B cell (primary cell): Measurements from ENCODE around the gene RTP1. TPM values are rescaled to one million over a fixed set of nuclear protein-coding genes. Genes with fewer than 3 reads are reported as not detected.

Source experiments
- ATAC-seq: fragments of 200-7000 bp; cut with Tn5 transposase; one replicate; pipeline ENCODE4 v1.10.0; 2021; ENCODE audit warnings: low read depth, mild to moderate bottlenecking, moderate number of reproducible peaks, moderate library complexity
- CTCF ChIA-PET: fragments of 350-600 bp; sonication (Branson Sonifier 250); formaldehyde crosslinking; loops from one replicate; lab custom pipeline; 2021; ENCODE audit warnings: antibody characterized with exemption, inconsistent platforms; lab: Charles Lee
- POLR2A ChIA-PET: fragments of 350-600 bp; sonication (Branson Sonifier 250); formaldehyde crosslinking; loops from one replicate; lab custom pipeline; 2021; ENCODE audit warnings: antibody characterized with exemption; lab: Charles Lee
- DNase-seq: peaks from one replicate; pipeline ENCODE4 v3.0.0; 2013
- H2AFZ ChIP-seq: 2 replicates; pipeline ENCODE4 v1.6.1; 2012; ENCODE audit warnings: mild to moderate bottlenecking, low read depth, low read length; ENCODE audit not compliant: insufficient read depth, poor library complexity, severe bottlenecking
- H3K27ac ChIP-seq, 2 donors: 1 replicate in 1 of 2; 2 replicates in 1 of 2; pipeline ENCODE4 v1.5.1; 2012 to 2013; ENCODE audit warnings: low read length in 2 of 2, mild to moderate bottlenecking in 2 of 2, moderate library complexity in 1 of 2
- H3K27me3 ChIP-seq, 4 experiments: fragments of 200-600 bp in 1 of 4; sonication (generic) in 1 of 4; replicated peaks in 1 of 4; 1 replicate in 2 of 4; 2 replicates in 2 of 4; pipeline versions ENCODE4 v1.6.1 to v1.7.0; 2013 to 2016; ENCODE audit warnings: low read length in 3 of 4, mild to moderate bottlenecking in 2 of 4, mixed read lengths in 1 of 4, moderate library complexity in 1 of 4; ENCODE audit not compliant: insufficient read depth in 4 of 4, control insufficient read depth in 3 of 4; ENCODE audit errors: control extremely low read depth in 1 of 4
- H3K36me3 ChIP-seq, 2 experiments: replicated peaks in 1 of 2; 1 replicate in 1 of 2; 2 replicates in 1 of 2; pipeline versions ENCODE4 v1.6.1 to v1.7.1; 2013; ENCODE audit warnings: low read length in 1 of 2; ENCODE audit not compliant: insufficient read depth in 2 of 2, control insufficient read depth in 1 of 2; ENCODE audit errors: control extremely low read depth in 1 of 2, extremely low read depth in 1 of 2
- H3K4me1 ChIP-seq, 2 donors: fragments of 200-600 bp in 1 of 2; sonication (generic) in 1 of 2; 1 replicate in 1 of 2; 2 replicates in 1 of 2; pipeline versions ENCODE4 v1.5.1 to v1.6.1; 2013 to 2017; ENCODE audit warnings: low read length in 2 of 2; ENCODE audit not compliant: control insufficient read depth in 2 of 2, insufficient read depth in 2 of 2
- H3K4me2 ChIP-seq: replicated peaks from 2 replicates; pipeline ENCODE3; 2012; ENCODE audit warnings: mild to moderate bottlenecking, low read depth, low read length; ENCODE audit not compliant: poor library complexity, severe bottlenecking
- H3K4me3 ChIP-seq, 5 experiments: fragments of 200-600 bp in 1 of 5; sonication (generic) in 1 of 5; 1 replicate in 3 of 5; 2 replicates in 2 of 5; pipeline versions ENCODE4 v1.5.1 to v1.7.0; 2011 to 2016; ENCODE audit warnings: low read length in 4 of 5, mild to moderate bottlenecking in 4 of 5, low read depth in 2 of 5, control low read depth in 1 of 5, moderate library complexity in 1 of 5; ENCODE audit not compliant: insufficient read depth in 1 of 5; ENCODE audit errors: control extremely low read depth in 1 of 5, extremely low read depth in 1 of 5
- H3K79me2 ChIP-seq: fragments of 200-600 bp; sonication (generic); one replicate; pipeline ENCODE4 v1.6.0; 2016; ENCODE audit warnings: low read length; ENCODE audit not compliant: control insufficient read depth, insufficient read depth
- H3K9ac ChIP-seq: fragments of 200-600 bp; sonication (generic); 2 replicates; pipeline ENCODE4 v1.6.1; 2017; ENCODE audit warnings: mild to moderate bottlenecking, low read length, moderate library complexity
- H3K9me3 ChIP-seq, 3 donors: one replicate each; pipeline versions ENCODE4 v1.6.1 to v1.7.1; 2013; ENCODE audit warnings: low read length in 2 of 3; ENCODE audit not compliant: control insufficient read depth in 2 of 3, insufficient read depth in 1 of 3; ENCODE audit errors: control extremely low read depth in 1 of 3
- H4K20me1 ChIP-seq: 2 replicates; pipeline ENCODE4 v1.6.0; 2012; ENCODE audit warnings: mild to moderate bottlenecking, low read length; ENCODE audit not compliant: insufficient read depth, control insufficient read depth, poor library complexity, severe bottlenecking
- H3K27ac Mint-ChIP-seq: one replicate; pipeline ENCODE4 v1.8.0; 2021; ENCODE audit warnings: mixed read lengths
- H3K27me3 Mint-ChIP-seq: one replicate; pipeline ENCODE4 v1.8.0; 2021; ENCODE audit warnings: mixed read lengths
- H3K4me1 Mint-ChIP-seq: one replicate; pipeline ENCODE4 v1.8.0; 2021; ENCODE audit warnings: mixed read lengths
- H3K4me3 Mint-ChIP-seq: one replicate; pipeline ENCODE4 v1.8.0; 2021; ENCODE audit warnings: mixed read lengths
- H3K9me3 Mint-ChIP-seq: one replicate; pipeline ENCODE4 v1.8.0; 2022; ENCODE audit warnings: mixed read lengths; ENCODE audit not compliant: insufficient read depth
- EZH2 ChIP-seq: IDR thresholded peaks from 2 replicates; pipeline ENCODE4 v1.6.1; 2012; ENCODE audit warnings: borderline replicate concordance, low read depth, mild to moderate bottlenecking, moderate library complexity, low read length; ENCODE audit not compliant: insufficient read depth, poor library complexity, severe bottlenecking
- WGBS: methylation state at CpG from one replicate; pipeline ENCODE4 v1.1.5; 2013; ENCODE audit warnings: missing lambda C conversion rate; ENCODE audit not compliant: insufficient coverage; 5-methylcytosine and 5-hydroxymethylcytosine counted together
- intact Hi-C: fragments of 100-400 bp; cut with micrococcal nuclease; formaldehyde crosslinking; loops from one replicate; pipeline ENCODE4 v1.10.0; 2022
- polyA plus RNA-seq: library from polyadenylated mRNA; depleted of rRNA; stranded (reverse); fragments of >200 nt; gene quantifications from 2 replicates; pipeline ENCODE4 v1.2.3, GENCODE V29; 2012
- total RNA-seq, 2 donors: library from RNA; stranded (reverse); fragments of 120-200 nt in 1 of 2; gene quantifications; 1 replicate in 1 of 2; 2 replicates in 1 of 2; pipeline versions ENCODE4 v1.2.3 to v1.2.4, GENCODE V29; 2013 to 2022
- TF ChIP-seq, protein P1 (sequence below): fragments of 200-600 bp; IDR thresholded peaks from one replicate; pipeline ENCODE4 v1.8.0; 2022; ENCODE audit warnings: antibody characterized with exemption, mild to moderate bottlenecking

Gene RTP1
- total and polyA plus RNA-seq, 2 donors (not counting 1 experiment from before 2014, with no cell fraction given) = not detected

DNA sequence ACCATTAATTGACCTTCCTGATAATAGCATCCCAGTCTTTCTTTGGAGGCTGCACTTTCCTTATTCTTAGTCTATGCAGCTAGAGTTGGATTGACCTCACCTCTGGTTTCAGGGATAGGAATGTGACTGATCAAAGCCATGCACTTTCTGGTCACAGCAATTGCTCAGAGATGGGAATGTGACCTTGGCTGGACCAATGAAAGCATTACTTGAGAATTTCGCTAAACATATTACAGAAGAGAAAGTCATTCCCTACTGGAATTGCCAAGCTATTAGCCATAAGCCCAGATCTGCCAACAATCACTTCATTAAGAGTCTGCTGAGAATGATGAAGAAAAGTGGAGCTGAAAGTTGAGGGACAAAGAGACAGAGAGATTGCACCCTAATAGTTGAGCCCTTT lies 32.7 kb downstream of the RTP1 start:
- ATAC-seq = no peak
- no peak for DNase-seq
- Histone ChIP-seq H2AFZ (no peak overlapping the region), H3K79me2 (no peaks in the 10 kb centered on the region), H3K27ac (no peak overlapping the region), H3K36me3 (no peaks in the 10 kb centered on the region), H3K27me3 (peaks cover 0 to 19% (median 6%) of the 10 kb centered on the region in 4 experiments), H3K9me3 (peaks cover 0 to 4% (median 0%) of the 10 kb centered on the region in 3 donors), H3K4me1 (no peaks in the 10 kb centered on the region), H3K9ac (no peak overlapping the region), H3K4me3 (no peak overlapping the region), H3K4me2 (no peak overlapping the region), H4K20me1 (no peaks in the 10 kb centered on the region)
- TF ChIP-seq, protein P1, sequence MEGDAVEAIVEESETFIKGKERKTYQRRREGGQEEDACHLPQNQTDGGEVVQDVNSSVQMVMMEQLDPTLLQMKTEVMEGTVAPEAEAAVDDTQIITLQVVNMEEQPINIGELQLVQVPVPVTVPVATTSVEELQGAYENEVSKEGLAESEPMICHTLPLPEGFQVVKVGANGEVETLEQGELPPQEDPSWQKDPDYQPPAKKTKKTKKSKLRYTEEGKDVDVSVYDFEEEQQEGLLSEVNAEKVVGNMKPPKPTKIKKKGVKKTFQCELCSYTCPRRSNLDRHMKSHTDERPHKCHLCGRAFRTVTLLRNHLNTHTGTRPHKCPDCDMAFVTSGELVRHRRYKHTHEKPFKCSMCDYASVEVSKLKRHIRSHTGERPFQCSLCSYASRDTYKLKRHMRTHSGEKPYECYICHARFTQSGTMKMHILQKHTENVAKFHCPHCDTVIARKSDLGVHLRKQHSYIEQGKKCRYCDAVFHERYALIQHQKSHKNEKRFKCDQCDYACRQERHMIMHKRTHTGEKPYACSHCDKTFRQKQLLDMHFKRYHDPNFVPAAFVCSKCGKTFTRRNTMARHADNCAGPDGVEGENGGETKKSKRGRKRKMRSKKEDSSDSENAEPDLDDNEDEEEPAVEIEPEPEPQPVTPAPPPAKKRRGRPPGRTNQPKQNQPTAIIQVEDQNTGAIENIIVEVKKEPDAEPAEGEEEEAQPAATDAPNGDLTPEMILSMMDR = no peak
- TF ChIP-seq EZH2 = no peak
- Mint-ChIP-seq H3K27ac (no peak overlapping the region), H3K27me3 (peaks cover 27% of the 10 kb centered on the region), H3K9me3 (no peaks in the 10 kb centered on the region), H3K4me1 (no peaks in the 10 kb centered on the region), H3K4me3 (no peak overlapping the region)
- CTCF ChIA-PET = interaction anchor here (1.4 kb wide), 1 partner anchor 9 kb away, joined by 5 read pairs; no protein-coding TSS in a partner anchor
- POLR2A ChIA-PET = no interaction called here
- intact Hi-C loops = no loop called here
- no CpG with 5 or more reads among the region's 1 CpG for WGBS

DNA sequence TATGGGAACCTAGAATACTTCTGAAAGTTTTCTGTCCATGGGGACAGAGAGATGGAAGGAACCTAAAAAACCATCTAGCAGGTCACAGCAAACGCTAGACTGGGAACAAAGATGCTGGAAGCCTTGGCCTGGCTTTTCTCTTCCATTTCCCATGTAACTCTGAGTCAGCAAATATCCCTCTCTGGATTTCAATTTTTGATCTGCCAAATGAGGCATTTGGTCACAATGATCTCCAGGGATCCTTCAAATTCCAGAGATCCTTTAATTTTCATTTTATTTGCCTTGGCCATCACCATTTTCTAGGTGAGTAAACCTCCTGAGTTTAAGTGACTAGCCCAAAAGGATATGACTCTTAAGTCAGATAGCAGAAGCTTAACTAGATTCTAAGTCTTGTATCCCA lies 39.7 kb downstream of the RTP1 start:
- no peaks in the 10 kb centered on the region for H3K4me1 Mint-ChIP-seq
- CTCF ChIA-PET = no interaction called here

More for the DNA sequence above, 39.7 kb downstream of the RTP1 start:
- H3K27ac ChIP-seq = no peak overlapping the region
- DNase-seq (no peak), ATAC-seq (no peak)
- peaks cover 3% of the 10 kb centered on the region for H3K27me3 Mint-ChIP-seq
- no peak for TF ChIP-seq EZH2
- TF ChIP-seq, protein P1 = no peak
- H3K4me3 ChIP-seq = no peak overlapping the region
- no peaks in the 10 kb centered on the region for H3K9me3 Mint-ChIP-seq
- H3K27ac Mint-ChIP-seq = no peak overlapping the region
- peaks cover 0 to 4% (median 0%) of the 10 kb centered on the region in 3 donors for H3K9me3 ChIP-seq
- H3K4me2 ChIP-seq = no peak overlapping the region
- no peaks in the 10 kb centered on the region for H4K20me1 ChIP-seq
- intact Hi-C loops = no loop called here
- H2AFZ ChIP-seq = no peak overlapping the region
- WGBS = 91% methylated on average over 1 of the region's 1 CpG
- no peak overlapping the region for H3K4me3 Mint-ChIP-seq
- no peak overlapping the region for H3K9ac ChIP-seq
- POLR2A ChIA-PET = no interaction called here
- H3K79me2 ChIP-seq = no peaks in the 10 kb centered on the region
- H3K27me3 ChIP-seq = peaks cover 0 to 7% (median 0%) of the 10 kb centered on the region in 4 experiments
- H3K4me1 ChIP-seq = no peaks in the 10 kb centered on the region
- no peaks in the 10 kb centered on the region for H3K36me3 ChIP-seq
